Mesothelial cell of epicardium (in vitro differentiated cells): ENCODE results near the gene HIGD2B. TPM values are rescaled to one million over a fixed set of nuclear protein-coding genes. Genes with fewer than 3 reads are reported as not detected.
"Not testable (repeated sequence)": the region's sequence is repeated elsewhere in the genome, so short reads cannot be mapped to it uniquely, and the experiment has no call there.

ENCODE experiments used
- DNase-seq, 2 experiments: peaks; one replicate each; pipeline ENCODE4 v3.0.0; 2021; ENCODE audit warnings: low spot score in 2 of 2; ENCODE audit not compliant: unreplicated experiment in 2 of 2
- H3K27ac Mint-ChIP-seq: 2 replicates; pipeline ENCODE4 v1.8.0; 2021; ENCODE audit warnings: mixed read lengths
- H3K27me3 Mint-ChIP-seq: 2 replicates; pipeline ENCODE4 v1.8.0; 2021; ENCODE audit warnings: low read depth, mixed read lengths
- H3K36me3 Mint-ChIP-seq: 2 replicates; pipeline ENCODE4 v1.8.0; 2021; ENCODE audit warnings: mixed read lengths
- H3K4me1 Mint-ChIP-seq: 2 replicates; pipeline ENCODE4 v1.8.0; 2021; ENCODE audit warnings: mixed read lengths
- H3K4me3 Mint-ChIP-seq: 2 replicates; pipeline ENCODE4 v1.8.0; 2021; ENCODE audit warnings: mild to moderate bottlenecking, moderate library complexity, mixed read lengths
- H3K9me3 Mint-ChIP-seq: 2 replicates; pipeline ENCODE4 v1.8.0; 2021; ENCODE audit warnings: mixed read lengths
- CTCF ChIP-seq: fragments of 200-600 bp; sonication (generic); IDR thresholded peaks from one replicate; pipeline ENCODE4 v1.5.0; 2021; ENCODE audit warnings: antibody characterized with exemption; ENCODE audit not compliant: unreplicated experiment
- total RNA-seq: library from RNA; stranded (reverse); gene quantifications from 3 replicates; pipeline ENCODE4 v1.2.1, GENCODE V29; 2021

The HIGD2B gene
- total RNA-seq, 1 donor from 2014 or later, result not detected

GRCh38 chr15:72722071-72722696 lies 36.2 kb upstream of the HIGD2B start:
- no peaks in the 10 kb centered on the region for H3K27me3 Mint-ChIP-seq
- no peaks in the 10 kb centered on the region for H3K9me3 Mint-ChIP-seq
- H3K4me1 Mint-ChIP-seq, result no peaks in the 10 kb centered on the region
- DNase-seq, result peak; percentile 25 to 53
- H3K4me3 Mint-ChIP-seq, result no peak overlapping the region
- no peak overlapping the region for H3K27ac Mint-ChIP-seq
- H3K36me3 Mint-ChIP-seq, result peaks cover 15% of the 10 kb centered on the region
- peak; percentile 64 for TF ChIP-seq CTCF

GRCh38 chr15:72708551-72709303 lies 22.7 kb upstream of the HIGD2B start:
- not testable (repeated sequence) for H3K27ac Mint-ChIP-seq, H3K9me3 Mint-ChIP-seq, H3K27me3 Mint-ChIP-seq, H3K4me3 Mint-ChIP-seq, DNase-seq
- Mint-ChIP-seq H3K36me3 (peaks cover 16% of the 10 kb centered on the region), H3K4me1 (peaks cover 11% of the 10 kb centered on the region)

DNA sequence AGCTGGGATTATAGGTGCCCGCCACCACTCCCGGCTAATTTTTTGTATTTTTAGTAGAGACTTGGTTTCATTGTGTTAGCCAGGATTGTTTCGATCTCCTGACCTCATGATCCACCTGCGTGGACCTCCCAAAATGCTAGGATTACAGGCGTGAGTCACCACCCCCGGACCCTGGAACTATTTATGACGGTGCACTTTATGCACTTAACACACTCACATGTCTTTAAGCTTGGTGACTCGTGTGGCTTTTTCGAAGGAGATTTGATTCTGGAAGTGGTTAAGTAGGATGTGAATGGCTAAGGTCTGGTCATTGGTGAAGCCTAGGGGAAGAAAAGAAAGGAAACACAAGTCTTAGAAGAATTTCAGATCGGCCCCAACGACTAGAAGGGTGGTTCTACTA lies 20.3 kb upstream of the HIGD2B start:
- no peak for DNase-seq
- H3K27me3 Mint-ChIP-seq, result no peaks in the 10 kb centered on the region
- no peak overlapping the region for H3K27ac Mint-ChIP-seq
- H3K36me3 Mint-ChIP-seq, result peaks cover 12% of the 10 kb centered on the region
- no peak overlapping the region for H3K4me3 Mint-ChIP-seq
- no peak for TF ChIP-seq CTCF
- H3K4me1 Mint-ChIP-seq, result peaks cover 11% of the 10 kb centered on the region
- H3K9me3 Mint-ChIP-seq, result no peaks in the 10 kb centered on the region

DNA sequence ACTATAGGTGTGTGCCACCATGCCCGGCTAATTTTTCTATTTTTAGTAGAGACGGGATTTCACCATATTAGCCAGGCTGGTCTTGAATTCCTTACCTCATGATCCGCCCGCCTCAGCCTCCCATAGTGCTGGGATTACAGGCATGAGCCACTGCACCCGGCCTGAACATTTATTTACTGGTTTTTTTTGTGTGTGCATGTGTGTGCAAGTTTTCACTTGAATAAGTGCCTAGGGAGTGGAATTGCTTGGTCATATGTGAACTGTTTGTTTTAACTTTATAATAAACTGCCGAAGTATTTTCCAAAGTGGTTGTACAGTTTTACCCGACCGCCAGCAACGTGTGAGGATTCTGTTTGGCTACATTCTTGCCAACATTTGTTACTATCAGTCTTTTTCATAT lies 14.1 kb upstream of the HIGD2B start:
- DNase-seq, result no peak
- no peak overlapping the region for H3K27ac Mint-ChIP-seq
- H3K4me1 Mint-ChIP-seq, result no peaks in the 10 kb centered on the region
- H3K27me3 Mint-ChIP-seq, result no peaks in the 10 kb centered on the region
- H3K9me3 Mint-ChIP-seq, result no peaks in the 10 kb centered on the region
- H3K4me3 Mint-ChIP-seq, result no peak overlapping the region
- TF ChIP-seq CTCF, result no peak
- peaks cover 1% of the 10 kb centered on the region for H3K36me3 Mint-ChIP-seq

- DNase-seq, result no peak
- Mint-ChIP-seq H3K27ac (no peak overlapping the region), H3K27me3 (no peaks in the 10 kb centered on the region), H3K9me3 (no peaks in the 10 kb centered on the region), H3K4me3 (no peak overlapping the region), H3K36me3 (peaks cover 1% of the 10 kb centered on the region), H3K4me1 (no peaks in the 10 kb centered on the region)
- TF ChIP-seq CTCF, result no peak
Measured at GRCh38 chr15:72698938-72699337, 13.0 kb upstream of the HIGD2B start.

DNA sequence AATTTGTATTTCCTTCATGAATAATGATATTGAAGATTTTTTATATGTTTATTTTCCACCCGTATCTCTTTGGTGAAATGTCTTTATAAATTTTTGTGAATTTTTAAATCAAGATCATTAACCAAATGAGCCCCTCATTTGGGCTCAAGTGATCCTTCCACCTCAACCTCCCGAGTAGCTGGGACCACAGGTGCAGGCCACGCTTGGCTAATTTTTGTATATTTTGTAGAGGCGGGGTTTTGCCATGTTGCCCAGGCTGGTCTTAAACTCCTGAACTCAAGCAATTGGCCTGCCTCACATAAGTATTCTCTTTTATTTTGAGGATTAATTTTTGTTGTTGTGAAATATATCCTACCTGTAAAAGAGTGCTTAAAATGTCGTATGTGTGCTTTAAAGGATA lies 5.0 kb upstream of the HIGD2B start:
- no peaks in the 10 kb centered on the region for H3K36me3 Mint-ChIP-seq
- TF ChIP-seq CTCF, result no peak
- no peaks in the 10 kb centered on the region for H3K27me3 Mint-ChIP-seq
- H3K4me3 Mint-ChIP-seq, result no peak overlapping the region
- DNase-seq, result no peak
- H3K4me1 Mint-ChIP-seq, result peaks cover 2% of the 10 kb centered on the region
- no peak overlapping the region for H3K27ac Mint-ChIP-seq
- no peaks in the 10 kb centered on the region for H3K9me3 Mint-ChIP-seq
